Measurements from ENCODE around the gene VAV3. TPM values are rescaled to one million over a fixed set of nuclear protein-coding genes. Genes with fewer than 3 reads are reported as not detected.

The VAV3 gene
- total RNA-seq, 1 experiment from 2014 or later, result 10.0 TPM

- H3K36me3 Mint-ChIP-seq, result no peaks in the 10 kb centered on the region
- H3K4me1 Mint-ChIP-seq, result peaks cover 7% of the 10 kb centered on the region
- no peak for ATAC-seq
- H3K4me3 Mint-ChIP-seq, result no peak overlapping the region
- ChIA-PET CTCF (no interaction called here), POLR2A (interaction anchor here (1.0 kb wide), 1 partner anchor 24 kb away, joined by 3 read pairs; no protein-coding TSS in a partner anchor)
- TF ChIP-seq CREB1 (CRISPR knock-in tag; IDR thresholded peaks at IDR 0.05), result no peak
- no peak for TF ChIP-seq ZNF423 (CRISPR knock-in tag; IDR thresholded peaks at IDR 0.05)
- TF ChIP-seq HMGA2 (CRISPR knock-in tag; IDR thresholded peaks at IDR 0.05), result no peak
- TF ChIP-seq CBFB (CRISPR knock-in tag; IDR thresholded peaks at IDR 0.05; ENCODE audit: low read depth), result no peak
- no peak for TF ChIP-seq ARID4B (CRISPR knock-in tag; IDR thresholded peaks at IDR 0.05; ENCODE audit: borderline replicate concordance)
- no peak for TF ChIP-seq CREM (CRISPR knock-in tag; IDR thresholded peaks at IDR 0.05)
- TF ChIP-seq AR (CRISPR knock-in tag; IDR thresholded peaks at IDR 0.05), result no peak
- no peak for TF ChIP-seq USF1 (CRISPR knock-in tag; IDR thresholded peaks at IDR 0.05)
- TF ChIP-seq ZNF317 (CRISPR knock-in tag; IDR thresholded peaks at IDR 0.05; ENCODE audit: borderline replicate concordance, low read depth), result no peak
- TF ChIP-seq ZNF532 (CRISPR knock-in tag; IDR thresholded peaks at IDR 0.05; ENCODE audit: borderline replicate concordance), result no peak
- TF ChIP-seq PRRX2 (CRISPR knock-in tag; IDR thresholded peaks at IDR 0.05), result no peak
- TF ChIP-seq SMAD4 (CRISPR knock-in tag; IDR thresholded peaks at IDR 0.05), result no peak
- no peak for TF ChIP-seq ATF2 (CRISPR knock-in tag; IDR thresholded peaks at IDR 0.05; ENCODE audit: borderline replicate concordance, low read depth)
- TF ChIP-seq SMAD3 (CRISPR knock-in tag; IDR thresholded peaks at IDR 0.05; ENCODE audit: borderline replicate concordance), result no peak
- no peak for TF ChIP-seq RELA (CRISPR knock-in tag; IDR thresholded peaks at IDR 0.05; ENCODE audit: borderline replicate concordance)
- TF ChIP-seq ESRRA (CRISPR knock-in tag; IDR thresholded peaks at IDR 0.05; ENCODE audit: borderline replicate concordance), result no peak
- TF ChIP-seq SOX15 (CRISPR knock-in tag; IDR thresholded peaks at IDR 0.05), result no peak
- TF ChIP-seq FOXP4 (CRISPR knock-in tag; IDR thresholded peaks at IDR 0.05), result no peak
- no peak for TF ChIP-seq ZNF416 (CRISPR knock-in tag; IDR thresholded peaks at IDR 0.05)
- H3K9me3 Mint-ChIP-seq, result no peaks in the 10 kb centered on the region
- no peak for DNase-seq (ENCODE audit: low spot score)
- H3K27me3 Mint-ChIP-seq (ENCODE audit: low read depth), result no peaks in the 10 kb centered on the region
- no peak overlapping the region for H3K27ac Mint-ChIP-seq
Observed at GRCh38 chr1:107600607-107601160, 364.3 kb downstream of the VAV3 start.

All from WTC11 (cell line).